Fibroblast of lung (primary cell): ENCODE results near the gene LAX1. TPM values are rescaled to one million over a fixed set of nuclear protein-coding genes. Genes with fewer than 3 reads are reported as not detected.

ENCODE experiments used
- DNase-seq, 2 donors: peaks; one replicate each; pipeline versions ENCODE4 v3.0.0 to v3.0.0-alpha.2; 2010; ENCODE audit warnings: low read depth in 2 of 2
- H2AFZ ChIP-seq: 2 replicates; pipeline ENCODE4 v1.5.1; 2012; ENCODE audit warnings: low read length, control low read depth, inconsistent platforms
- H3K27ac ChIP-seq: 2 replicates; pipeline ENCODE4 v1.5.1; 2011; ENCODE audit warnings: low read length, control low read depth; ENCODE audit not compliant: insufficient read depth
- H3K27me3 ChIP-seq: 2 replicates; pipeline ENCODE4 v1.5.1; 2011; ENCODE audit warnings: mild to moderate bottlenecking, low read length; ENCODE audit not compliant: control insufficient read depth, insufficient read depth
- H3K36me3 ChIP-seq: 2 replicates; pipeline ENCODE4 v1.5.1; 2011; ENCODE audit warnings: low read length; ENCODE audit not compliant: control insufficient read depth, insufficient read depth
- H3K4me1 ChIP-seq: 2 replicates; pipeline ENCODE4 v1.5.1; 2011; ENCODE audit warnings: low read length; ENCODE audit not compliant: control insufficient read depth, insufficient read depth; ENCODE audit errors: extremely low read depth
- H3K4me2 ChIP-seq: 2 replicates; pipeline ENCODE4 v1.5.1; 2011; ENCODE audit warnings: low read length, control low read depth; ENCODE audit not compliant: insufficient read depth; ENCODE audit errors: extremely low read depth
- H3K4me3 ChIP-seq, 4 experiments: fragments of 200-600 bp in 1 of 4; sonication (generic) in 1 of 4; replicated peaks in 1 of 4; 2 replicates each; pipeline ENCODE4 v1.5.1; 2011 to 2016; ENCODE audit warnings: low read length in 4 of 4, low read depth in 3 of 4, mild to moderate bottlenecking in 3 of 4, control low read depth in 2 of 4, inconsistent platforms in 1 of 4, mixed read lengths in 1 of 4; ENCODE audit not compliant: insufficient read depth in 1 of 4; ENCODE audit errors: control extremely low read depth in 1 of 4
- H3K79me2 ChIP-seq: 2 replicates; pipeline ENCODE4 v1.5.1; 2012; ENCODE audit warnings: mild to moderate bottlenecking, low read length, inconsistent platforms; ENCODE audit not compliant: control insufficient read depth, insufficient read depth
- H3K9ac ChIP-seq: 2 replicates; pipeline ENCODE4 v1.5.1; 2011; ENCODE audit warnings: mild to moderate bottlenecking, low read length, control low read depth; ENCODE audit not compliant: insufficient read depth
- H3K9me3 ChIP-seq: 2 replicates; pipeline ENCODE4 v1.5.1; 2012; ENCODE audit warnings: low read depth, low read length; ENCODE audit not compliant: control insufficient read depth, insufficient read depth
- H4K20me1 ChIP-seq: 2 replicates; pipeline ENCODE4 v1.5.1; 2011; ENCODE audit warnings: low read length; ENCODE audit not compliant: control insufficient read depth, insufficient read depth; ENCODE audit errors: extremely low read depth
- CTCF ChIP-seq, 2 donors: IDR thresholded peaks in 1 of 2; conservative IDR thresholded peaks in 1 of 2; 1 replicate in 1 of 2; 2 replicates in 1 of 2; pipeline ENCODE4 v1.5.1; 2011 to 2012; ENCODE audit warnings: low read length in 2 of 2, control low read depth in 1 of 2, inconsistent platforms in 1 of 2, low read depth in 1 of 2, mild to moderate bottlenecking in 1 of 2
- EZH2 ChIP-seq: IDR thresholded peaks from 2 replicates; pipeline ENCODE4 v1.5.1; 2012; ENCODE audit warnings: low read length, control low read depth, mild to moderate bottlenecking; ENCODE audit errors: missing control alignments
- polyA plus RNA-seq, 2 donors: library from polyadenylated mRNA; depleted of rRNA in 1 of 2; stranded (reverse) in 1 of 2; unstranded in 1 of 2; fragments of >200 nt; gene quantifications; 2 replicates each; pipeline ENCODE4 v1.2.1, GENCODE V29; 2011 to 2012; ENCODE audit warnings: missing spikeins in 1 of 2
- total RNA-seq: library from RNA; depleted of rRNA; stranded (reverse); fragments of >200 nt; gene quantifications from 2 replicates; pipeline ENCODE4 v1.2.1, GENCODE V29; 2014

LAX1 gene
- total and polyA plus RNA-seq, 2 donors (not counting 1 experiment from before 2014, with no cell fraction given) = 0.02 TPM; not detected in 1

GRCh38 chr1:203818399-203818798, 53.4 kb downstream of the LAX1 start:
- DNase-seq = no peak
- TF ChIP-seq CTCF (conservative IDR thresholded peaks at IDR 0.05 in 1 of 2, IDR thresholded peaks at IDR 0.05 in 1 of 2; ENCODE audit: low read depth in 1 of 2, low read length in 2 of 2) = no peak
- Histone ChIP-seq H3K27me3 (no peaks in the 10 kb centered on the region), H3K9ac (no peak overlapping the region), H3K4me1 (no peaks in the 10 kb centered on the region), H3K4me3 (no peak overlapping the region), H3K4me2 (no peak overlapping the region), H3K27ac (no peak overlapping the region), H3K79me2 (peaks cover 27% of the 10 kb centered on the region), H3K36me3 (peaks cover 10% of the 10 kb centered on the region), H4K20me1 (no peaks in the 10 kb centered on the region), H2AFZ (no peak overlapping the region), H3K9me3 (no peaks in the 10 kb centered on the region)

GRCh38 chr1:203823306-203823705, 58.3 kb downstream of the LAX1 start:
- Histone ChIP-seq H4K20me1 (no peaks in the 10 kb centered on the region), H3K36me3 (peaks cover 8% of the 10 kb centered on the region), H3K4me2 (no peak overlapping the region), H3K9ac (no peak overlapping the region), H3K4me3 (no peak overlapping the region), H3K9me3 (no peaks in the 10 kb centered on the region), H3K79me2 (peaks cover 26% of the 10 kb centered on the region), H3K27me3 (no peaks in the 10 kb centered on the region), H3K4me1 (no peaks in the 10 kb centered on the region), H2AFZ (no peak overlapping the region), H3K27ac (no peak overlapping the region)
- no peak for DNase-seq
- TF ChIP-seq EZH2 (no peak), CTCF (conservative IDR thresholded peaks at IDR 0.05 in 1 of 2, IDR thresholded peaks at IDR 0.05 in 1 of 2; ENCODE audit: low read depth in 1 of 2, low read length in 2 of 2) (no peak)

Other genes starting within 250 kb of the LAX1 start
- gene ATP2B4, start 138.4 kb upstream of the LAX1 start, total RNA-seq = 143 and 302 TPM in 2 replicates
- 265 and 328 TPM in 2 replicates for gene ATP2B4, start 138.4 kb upstream of the LAX1 start, polyA plus RNA-seq
- 12.3 and 12.7 TPM in 2 replicates for gene ZBED6, start 30.4 kb downstream of the LAX1 start, total RNA-seq
- gene ZBED6, start 30.4 kb downstream of the LAX1 start, polyA plus RNA-seq = 12.0 and 19.5 TPM in 2 replicates
- gene ZC3H11A, start 30.4 kb downstream of the LAX1 start, total RNA-seq = 87.6 and 98.6 TPM in 2 replicates
- 73.3 and 88.0 TPM in 2 replicates for gene ZC3H11A, start 30.4 kb downstream of the LAX1 start, polyA plus RNA-seq
- 30.2 and 46.2 TPM in 2 replicates for gene SNRPE, start 96.4 kb downstream of the LAX1 start, total RNA-seq
- 246 and 366 TPM in 2 replicates for gene SNRPE, start 96.4 kb downstream of the LAX1 start, polyA plus RNA-seq